IMR-90 (cell line): ENCODE measurements around the gene PLCXD1.
"Not testable (repeated sequence)": the region's sequence is repeated elsewhere in the genome, so short reads cannot be mapped to it uniquely, and the experiment has no call there.

Experiments
- BHLHE40 ChIP-seq: fragments of 150-350 bp; IDR thresholded peaks from 2 replicates; pipeline ENCODE4 v1.6.1; 2016; ENCODE audit warnings: mild to moderate bottlenecking, low read depth, low read length
- CEBPB ChIP-seq: IDR thresholded peaks from 2 replicates; pipeline ENCODE4 v1.6.1; 2012; ENCODE audit warnings: low read depth, low read length, improper control_type of control experiment
- CHD1 ChIP-seq: IDR thresholded peaks from 2 replicates; pipeline ENCODE4 v1.6.1; 2012; ENCODE audit warnings: low read depth, low read length, improper control_type of control experiment
- CTCF ChIP-seq: conservative IDR thresholded peaks from 2 replicates; pipeline ENCODE4 v1.5.1; 2012; ENCODE audit warnings: mild to moderate bottlenecking, low read depth, low read length, improper control_type of control experiment
- FOS ChIP-seq: fragments of 150-350 bp; IDR thresholded peaks from 2 replicates; pipeline ENCODE4 v1.6.1; 2016; ENCODE audit warnings: low read depth, low read length
- MAFK ChIP-seq: IDR thresholded peaks from 2 replicates; pipeline ENCODE4 v1.6.1; 2012; ENCODE audit warnings: low read depth, low read length, improper control_type of control experiment
- MXI1 ChIP-seq: IDR thresholded peaks from 2 replicates; pipeline ENCODE4 v1.6.1; 2012; ENCODE audit warnings: low read depth, mild to moderate bottlenecking, low read length, moderate library complexity, borderline replicate concordance
- POLR2A ChIP-seq: IDR thresholded peaks from 2 replicates; pipeline ENCODE4 v1.6.1; 2012; ENCODE audit warnings: mild to moderate bottlenecking, low read depth, low read length
- RAD21 ChIP-seq: IDR thresholded peaks from 2 replicates; pipeline ENCODE4 v1.6.1; 2012; ENCODE audit warnings: low read length, improper control_type of control experiment
- RCOR1 ChIP-seq: IDR thresholded peaks from 2 replicates; pipeline ENCODE4 v1.6.1; 2012; ENCODE audit warnings: mild to moderate bottlenecking, low read length, improper control_type of control experiment; ENCODE audit not compliant: insufficient replicate concordance
- RFX5 ChIP-seq: IDR thresholded peaks from 2 replicates; pipeline ENCODE4 v1.8.0; 2012; ENCODE audit warnings: low read depth, mild to moderate bottlenecking, low read length, moderate library complexity
- SMC3 ChIP-seq: fragments of 150-350 bp; IDR thresholded peaks from 2 replicates; pipeline ENCODE4 v1.6.1; 2016; ENCODE audit warnings: low read depth, mild to moderate bottlenecking, antibody characterized with exemption, low read length, moderate library complexity
- USF2 ChIP-seq: fragments of 150-350 bp; IDR thresholded peaks from 2 replicates; pipeline ENCODE4 v1.6.1; 2017; ENCODE audit warnings: mild to moderate bottlenecking, antibody characterized with exemption, low read length, low read depth

DNA sequence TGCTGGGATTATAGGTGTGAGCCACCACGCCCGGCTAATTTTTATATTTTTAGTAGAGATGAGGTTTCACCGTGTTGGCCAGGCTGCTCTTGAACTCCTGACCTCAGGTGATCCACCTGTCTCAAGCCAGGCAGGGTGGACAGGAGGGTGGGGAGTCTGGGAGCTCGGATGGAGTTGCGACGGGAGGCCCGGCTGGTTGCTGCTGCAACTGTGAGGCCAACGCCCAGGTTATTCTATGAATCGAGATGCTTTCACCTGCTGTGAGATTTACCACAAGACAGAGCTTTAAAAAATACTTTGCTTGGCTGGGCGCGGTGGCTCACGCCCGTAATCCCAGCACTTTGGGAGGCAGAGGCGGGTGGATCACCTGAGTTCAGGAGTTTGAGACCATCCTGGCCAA lies 24.1 kb upstream of the PLCXD1 start:
- TF ChIP-seq CTCF, USF2, POLR2A, MXI1, RAD21, CEBPB, RFX5, SMC3, BHLHE40, FOS, CHD1, MAFK, RCOR1: not testable (repeated sequence)
